C4-2B (cell line): Measurements from ENCODE around the gene OSBPL1A.

Source experiments
- H3K27ac ChIP-seq: fragments of 450-650 bp; 2 replicates; pipeline ENCODE4 v1.5.1; 2017
- ZFX ChIP-seq: fragments of 450-650 bp; IDR thresholded peaks from 2 replicates; pipeline ENCODE4 v1.6.1; 2017
- TF ChIP-seq, protein P1 (sequence below): fragments of 450-650 bp; conservative IDR thresholded peaks from 2 replicates; pipeline ENCODE4 v1.5.1; 2017; ENCODE audit warnings: mild to moderate bottlenecking

Gene OSBPL1A

DNA sequence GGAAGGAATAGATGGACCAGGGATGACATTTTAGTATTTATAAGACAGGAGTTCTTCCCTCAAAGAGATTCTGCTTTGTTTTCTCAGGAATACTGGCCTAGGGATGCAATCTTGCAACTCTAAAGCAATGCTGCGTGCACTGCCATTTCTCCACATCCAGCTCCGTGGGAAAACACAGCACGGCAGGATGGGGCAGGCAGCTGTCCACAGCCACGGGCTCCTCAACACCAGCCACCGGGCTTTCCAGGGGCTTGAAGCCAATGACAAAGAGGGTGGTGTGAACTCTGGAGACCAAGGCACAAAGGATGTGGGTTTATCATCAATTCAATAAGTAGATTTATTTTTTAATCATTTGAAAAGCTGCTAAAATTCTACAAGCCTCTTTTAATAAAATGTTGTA, 209.5 kb downstream of the OSBPL1A start:
- H3K27ac ChIP-seq, result no peak overlapping the region
- TF ChIP-seq, protein P1, sequence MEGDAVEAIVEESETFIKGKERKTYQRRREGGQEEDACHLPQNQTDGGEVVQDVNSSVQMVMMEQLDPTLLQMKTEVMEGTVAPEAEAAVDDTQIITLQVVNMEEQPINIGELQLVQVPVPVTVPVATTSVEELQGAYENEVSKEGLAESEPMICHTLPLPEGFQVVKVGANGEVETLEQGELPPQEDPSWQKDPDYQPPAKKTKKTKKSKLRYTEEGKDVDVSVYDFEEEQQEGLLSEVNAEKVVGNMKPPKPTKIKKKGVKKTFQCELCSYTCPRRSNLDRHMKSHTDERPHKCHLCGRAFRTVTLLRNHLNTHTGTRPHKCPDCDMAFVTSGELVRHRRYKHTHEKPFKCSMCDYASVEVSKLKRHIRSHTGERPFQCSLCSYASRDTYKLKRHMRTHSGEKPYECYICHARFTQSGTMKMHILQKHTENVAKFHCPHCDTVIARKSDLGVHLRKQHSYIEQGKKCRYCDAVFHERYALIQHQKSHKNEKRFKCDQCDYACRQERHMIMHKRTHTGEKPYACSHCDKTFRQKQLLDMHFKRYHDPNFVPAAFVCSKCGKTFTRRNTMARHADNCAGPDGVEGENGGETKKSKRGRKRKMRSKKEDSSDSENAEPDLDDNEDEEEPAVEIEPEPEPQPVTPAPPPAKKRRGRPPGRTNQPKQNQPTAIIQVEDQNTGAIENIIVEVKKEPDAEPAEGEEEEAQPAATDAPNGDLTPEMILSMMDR, result no peak
- TF ChIP-seq ZFX, result no peak

DNA sequence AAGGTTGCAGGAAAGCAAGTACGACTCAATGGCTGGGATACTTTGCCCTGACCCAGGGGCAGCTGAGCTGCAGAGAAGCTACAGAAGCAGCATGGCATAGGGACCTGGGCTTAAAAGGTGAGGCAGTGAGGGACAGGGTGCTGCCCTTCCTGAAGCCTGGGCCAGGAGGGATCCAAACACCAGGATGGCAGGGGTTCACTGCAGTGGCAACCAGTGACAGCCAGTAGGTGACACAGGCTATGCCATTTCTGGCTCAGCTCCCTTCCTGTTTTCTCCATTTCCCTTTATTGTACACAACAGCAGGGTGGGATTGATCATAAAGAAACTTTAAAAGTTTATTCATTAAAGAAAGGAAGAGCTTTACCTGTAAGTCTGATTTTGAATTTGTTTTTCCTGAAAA, 209.9 kb downstream of the OSBPL1A start:
- TF ChIP-seq, protein P1, result no peak
- no peak for TF ChIP-seq ZFX
- H3K27ac ChIP-seq, result no peak overlapping the region

DNA sequence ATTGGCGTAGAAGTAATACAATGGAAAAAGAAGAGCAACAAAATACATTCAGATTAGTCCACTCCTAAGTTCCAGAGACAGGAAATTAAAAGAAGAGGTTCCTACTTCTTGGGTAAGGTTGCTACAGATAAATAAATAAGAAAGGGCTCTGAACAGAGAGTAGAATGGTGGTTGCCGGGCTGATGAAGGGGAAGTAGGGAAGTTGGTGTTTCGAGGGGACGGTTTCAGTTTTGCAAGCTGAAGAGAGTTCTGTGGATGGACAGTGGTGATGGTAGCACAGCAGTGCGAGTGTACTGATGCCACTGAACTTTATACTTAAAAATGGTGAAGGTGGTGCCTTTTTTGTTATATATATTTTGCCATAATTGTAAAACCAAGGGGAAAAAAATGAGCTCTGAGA, 210.6 kb downstream of the OSBPL1A start:
- no peak for TF ChIP-seq ZFX
- TF ChIP-seq, protein P1, result no peak
- H3K27ac ChIP-seq, result no peak overlapping the region

DNA sequence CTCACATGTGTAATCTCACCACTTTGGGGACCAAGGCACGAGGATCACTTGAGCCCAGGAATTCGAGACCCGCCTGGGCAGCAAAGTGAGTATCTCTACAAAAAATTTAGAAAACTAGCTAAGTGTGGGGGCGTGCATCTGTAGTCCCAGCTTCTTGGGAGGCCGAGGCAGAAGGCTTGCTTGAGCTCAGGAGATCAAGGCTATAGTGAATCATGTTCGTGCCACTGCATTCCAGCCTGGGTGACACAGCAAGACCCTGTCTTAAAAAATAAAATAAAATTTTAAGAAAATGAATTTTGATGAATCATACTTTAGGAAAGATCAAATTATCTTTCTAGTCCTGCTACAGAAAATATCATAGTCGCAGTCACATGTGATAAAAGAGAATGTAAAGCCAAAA, 211.8 kb downstream of the OSBPL1A start:
- no peak overlapping the region for H3K27ac ChIP-seq
- TF ChIP-seq, protein P1, result no peak
- no peak for TF ChIP-seq ZFX

DNA sequence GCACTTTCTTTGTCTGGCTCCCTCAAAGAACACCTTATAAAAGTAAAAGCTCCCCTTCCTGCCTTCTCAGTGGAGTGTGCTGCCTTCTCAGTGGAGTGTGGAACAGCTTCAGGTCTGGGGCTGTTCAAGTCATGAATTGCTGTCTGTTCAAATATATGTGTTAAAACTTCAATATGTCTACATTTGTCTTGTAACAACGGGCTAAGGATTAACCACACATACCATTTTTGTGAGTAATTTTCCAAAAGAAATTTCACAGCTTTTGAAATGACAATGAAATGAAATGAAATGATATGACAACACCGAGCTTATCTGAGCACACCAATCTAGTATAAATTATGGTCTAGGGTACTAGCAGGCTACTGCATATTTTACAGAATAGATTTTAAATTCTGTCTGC, 215.8 kb downstream of the OSBPL1A start:
- H3K27ac ChIP-seq, result no peak overlapping the region
- TF ChIP-seq ZFX, result no peak
- TF ChIP-seq, protein P1, result no peak

DNA sequence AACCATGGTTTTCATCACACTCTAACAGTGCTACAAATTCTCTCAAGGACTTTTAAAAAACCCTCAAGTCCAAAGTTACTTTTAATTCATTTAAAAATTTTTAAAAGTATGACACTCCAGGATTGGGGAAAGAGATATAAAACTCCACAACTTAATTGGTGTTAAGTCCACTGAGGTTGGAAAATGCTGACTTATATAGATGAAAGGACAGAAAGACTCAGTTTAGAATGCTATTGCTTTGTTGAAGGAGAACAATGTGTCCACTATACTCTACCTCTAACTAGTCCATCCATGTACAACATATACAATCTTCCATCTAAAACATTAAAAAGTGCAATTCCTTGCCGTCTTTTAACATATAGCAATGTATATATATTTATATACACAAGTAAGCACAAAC, 217.6 kb downstream of the OSBPL1A start:
- no peak overlapping the region for H3K27ac ChIP-seq
- TF ChIP-seq, protein P1, result no peak
- TF ChIP-seq ZFX, result no peak

DNA sequence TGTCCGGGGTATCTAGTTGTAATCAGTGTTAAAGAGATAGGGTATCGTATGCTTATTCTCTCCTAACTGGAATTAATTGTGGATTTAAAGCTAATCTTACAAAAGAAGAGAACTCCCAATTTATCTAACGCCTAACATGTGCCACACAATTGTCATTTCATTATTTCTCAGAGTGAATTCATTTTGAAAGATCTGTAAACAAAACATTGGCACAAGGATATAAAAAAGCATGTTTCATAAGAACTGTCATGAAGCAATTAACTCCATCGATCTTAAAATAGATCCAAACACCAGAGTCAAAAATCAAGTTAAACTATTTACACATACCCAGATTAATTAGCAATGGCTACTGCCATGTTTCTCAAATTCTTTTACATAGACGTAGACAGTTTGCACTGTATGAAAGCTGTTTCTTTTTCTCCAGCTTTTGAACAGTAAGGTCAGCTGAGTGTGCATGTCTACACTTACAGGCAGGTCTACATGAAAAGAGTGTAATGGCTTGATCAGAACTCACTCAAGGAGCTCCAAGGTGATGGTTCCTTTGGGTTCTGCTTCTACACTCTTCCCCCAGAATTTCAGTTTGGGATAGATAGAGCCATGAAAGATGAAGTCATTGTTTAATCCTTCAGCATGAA, 220.0 kb downstream of the OSBPL1A start:
- no peak overlapping the region for H3K27ac ChIP-seq
- TF ChIP-seq ZFX, result no peak
- TF ChIP-seq, protein P1, result no peak
